ENCODE data around the gene WWOX.

Gene WWOX

DNA sequence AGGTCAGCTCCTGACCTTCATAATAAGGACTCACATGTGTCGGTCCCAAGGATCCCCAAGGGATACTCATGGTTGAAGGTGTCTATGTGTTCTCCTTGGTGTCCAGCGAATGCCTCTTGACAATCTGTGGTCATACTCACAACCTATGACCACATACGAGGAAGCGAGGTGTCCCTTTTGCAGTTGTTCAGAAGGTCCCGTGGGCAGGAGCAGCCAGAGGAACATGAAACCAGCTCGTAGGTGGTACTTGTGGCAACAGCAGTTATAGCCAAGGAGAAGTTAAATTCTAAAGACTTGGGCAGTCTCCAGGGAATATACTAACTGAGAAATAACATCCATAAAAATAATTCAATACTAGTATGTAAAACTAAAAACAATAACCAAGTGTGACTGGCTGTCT, 685.3 kb downstream of the WWOX start:
- no peaks in the 10 kb centered on the region for H3K4me1 ChIP-seq (ENCODE audit: low read depth, poor library complexity, severe bottlenecking)

DNA sequence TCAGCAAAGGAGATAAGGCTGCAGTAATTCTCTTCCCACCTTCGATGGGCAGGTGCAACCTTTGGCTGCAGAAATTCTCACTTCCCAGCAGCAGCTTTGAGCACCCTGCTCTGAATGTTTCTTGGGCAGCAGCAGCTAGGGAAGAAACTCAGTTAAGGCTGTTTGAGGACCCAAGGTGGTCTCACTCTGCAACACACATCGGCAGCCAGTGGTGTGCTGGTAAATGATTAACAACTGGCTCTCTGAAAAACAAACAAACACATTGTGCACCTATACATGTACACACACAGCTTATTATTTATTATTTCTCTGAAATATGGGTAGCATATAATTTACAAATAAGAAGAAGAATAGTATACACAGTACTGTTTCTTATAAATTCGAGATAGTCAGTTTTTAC, 685.8 kb downstream of the WWOX start:
- H3K79me2 ChIP-seq (ENCODE audit: insufficient read depth, low read depth) = no peaks in the 10 kb centered on the region
- no peaks in the 10 kb centered on the region for H3K36me3 ChIP-seq (ENCODE audit: insufficient read depth)
- no peak overlapping the region for H3K9ac ChIP-seq
- no peak overlapping the region for H3K4me2 ChIP-seq
- H2AFZ ChIP-seq (ENCODE audit: low read depth) = no peak overlapping the region
- no peaks in the 10 kb centered on the region for H3K27me3 ChIP-seq (ENCODE audit: insufficient read depth, low read depth)
- H4K20me1 ChIP-seq (ENCODE audit: insufficient read depth) = no peaks in the 10 kb centered on the region
- no peaks in the 10 kb centered on the region for H3K4me1 ChIP-seq (ENCODE audit: low read depth, poor library complexity, severe bottlenecking)
- H3K27ac ChIP-seq = no peak overlapping the region
- no peak overlapping the region for H3K4me3 ChIP-seq (IDR thresholded peaks at IDR 0.05; ENCODE audit: insufficient read depth, low read depth, low read length)
- TF ChIP-seq, protein P1, sequence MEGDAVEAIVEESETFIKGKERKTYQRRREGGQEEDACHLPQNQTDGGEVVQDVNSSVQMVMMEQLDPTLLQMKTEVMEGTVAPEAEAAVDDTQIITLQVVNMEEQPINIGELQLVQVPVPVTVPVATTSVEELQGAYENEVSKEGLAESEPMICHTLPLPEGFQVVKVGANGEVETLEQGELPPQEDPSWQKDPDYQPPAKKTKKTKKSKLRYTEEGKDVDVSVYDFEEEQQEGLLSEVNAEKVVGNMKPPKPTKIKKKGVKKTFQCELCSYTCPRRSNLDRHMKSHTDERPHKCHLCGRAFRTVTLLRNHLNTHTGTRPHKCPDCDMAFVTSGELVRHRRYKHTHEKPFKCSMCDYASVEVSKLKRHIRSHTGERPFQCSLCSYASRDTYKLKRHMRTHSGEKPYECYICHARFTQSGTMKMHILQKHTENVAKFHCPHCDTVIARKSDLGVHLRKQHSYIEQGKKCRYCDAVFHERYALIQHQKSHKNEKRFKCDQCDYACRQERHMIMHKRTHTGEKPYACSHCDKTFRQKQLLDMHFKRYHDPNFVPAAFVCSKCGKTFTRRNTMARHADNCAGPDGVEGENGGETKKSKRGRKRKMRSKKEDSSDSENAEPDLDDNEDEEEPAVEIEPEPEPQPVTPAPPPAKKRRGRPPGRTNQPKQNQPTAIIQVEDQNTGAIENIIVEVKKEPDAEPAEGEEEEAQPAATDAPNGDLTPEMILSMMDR (conservative IDR thresholded peaks at IDR 0.05; ENCODE audit: low read depth, low read length) = no peak

More for the DNA sequence above, 685.3 kb downstream of the WWOX start:
- Histone ChIP-seq H4K20me1 (ENCODE audit: insufficient read depth) (no peaks in the 10 kb centered on the region), H3K27ac (no peak overlapping the region), H3K4me3 (IDR thresholded peaks at IDR 0.05; ENCODE audit: insufficient read depth, low read depth, low read length) (no peak overlapping the region), H3K27me3 (ENCODE audit: insufficient read depth, low read depth) (no peaks in the 10 kb centered on the region), H2AFZ (ENCODE audit: low read depth) (no peak overlapping the region), H3K4me2 (no peak overlapping the region), H3K36me3 (ENCODE audit: insufficient read depth) (no peaks in the 10 kb centered on the region), H3K9ac (no peak overlapping the region), H3K79me2 (ENCODE audit: insufficient read depth, low read depth) (no peaks in the 10 kb centered on the region)
- TF ChIP-seq, protein P1 (conservative IDR thresholded peaks at IDR 0.05; ENCODE audit: low read depth, low read length) = no peak

DNA sequence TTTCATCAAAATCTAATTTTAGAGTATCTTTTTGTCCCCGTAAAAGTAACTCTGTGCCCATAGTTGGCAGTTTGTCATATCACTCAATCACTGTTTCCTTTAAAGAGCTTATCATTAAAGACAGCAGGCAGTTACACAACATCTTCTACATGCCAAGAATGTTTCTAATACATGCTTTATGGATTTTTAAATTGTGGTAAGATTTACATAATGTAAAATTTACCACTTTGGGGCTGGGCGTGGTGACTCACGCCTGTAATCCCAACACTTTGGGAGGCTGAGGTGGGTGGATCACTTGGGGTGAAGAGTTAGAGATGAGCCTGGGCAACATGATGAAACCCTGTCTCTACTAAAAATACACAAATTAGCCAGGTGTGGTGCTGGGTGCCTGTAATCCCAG, 687.2 kb downstream of the WWOX start:
- H3K9ac ChIP-seq = no peak overlapping the region
- H3K27me3 ChIP-seq (ENCODE audit: insufficient read depth, low read depth) = no peaks in the 10 kb centered on the region
- no peak overlapping the region for H3K27ac ChIP-seq
- no peak overlapping the region for H3K4me2 ChIP-seq
- no peaks in the 10 kb centered on the region for H4K20me1 ChIP-seq (ENCODE audit: insufficient read depth)
- H3K36me3 ChIP-seq (ENCODE audit: insufficient read depth) = no peaks in the 10 kb centered on the region
- no peaks in the 10 kb centered on the region for H3K4me1 ChIP-seq (ENCODE audit: low read depth, poor library complexity, severe bottlenecking)
- H3K79me2 ChIP-seq (ENCODE audit: insufficient read depth, low read depth) = no peaks in the 10 kb centered on the region
- TF ChIP-seq, protein P1 (conservative IDR thresholded peaks at IDR 0.05; ENCODE audit: low read depth, low read length) = no peak
- H2AFZ ChIP-seq (ENCODE audit: low read depth) = no peak overlapping the region
- no peak overlapping the region for H3K4me3 ChIP-seq (IDR thresholded peaks at IDR 0.05; ENCODE audit: insufficient read depth, low read depth, low read length)

DNA sequence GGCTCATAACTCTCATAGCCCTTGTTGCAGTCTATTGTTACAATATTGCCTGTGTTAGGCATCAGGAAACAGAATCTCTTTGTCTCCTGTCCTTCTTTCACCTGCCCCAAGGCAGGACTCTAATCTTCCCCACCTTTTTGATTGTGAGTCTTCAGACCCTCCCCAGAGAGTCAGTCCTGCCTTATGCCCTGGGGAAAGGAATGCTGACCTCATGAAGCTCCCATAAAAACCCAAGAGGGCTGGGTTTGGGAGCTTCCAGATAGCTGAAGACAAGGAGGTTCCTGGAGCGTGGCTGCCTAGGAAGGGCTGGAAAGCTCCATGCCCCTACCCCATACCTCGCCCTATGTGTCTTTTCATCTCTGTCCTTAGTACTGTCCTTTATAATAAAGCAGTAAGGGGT, 688.8 kb downstream of the WWOX start:
- Histone ChIP-seq H3K36me3 (ENCODE audit: insufficient read depth) (no peaks in the 10 kb centered on the region), H3K4me1 (ENCODE audit: low read depth, poor library complexity, severe bottlenecking) (no peaks in the 10 kb centered on the region), H3K79me2 (ENCODE audit: insufficient read depth, low read depth) (no peaks in the 10 kb centered on the region), H3K4me2 (no peak overlapping the region), H2AFZ (ENCODE audit: low read depth) (no peak overlapping the region), H4K20me1 (ENCODE audit: insufficient read depth) (no peaks in the 10 kb centered on the region), H3K27me3 (ENCODE audit: insufficient read depth, low read depth) (no peaks in the 10 kb centered on the region), H3K9ac (no peak overlapping the region), H3K4me3 (IDR thresholded peaks at IDR 0.05; ENCODE audit: insufficient read depth, low read depth, low read length) (no peak overlapping the region), H3K27ac (no peak overlapping the region)
- TF ChIP-seq, protein P1 (conservative IDR thresholded peaks at IDR 0.05; ENCODE audit: low read depth, low read length) = no peak

Data from KMS-11 (cell line).